ENCODE measurements around the gene SGCD.

Gene SGCD

GRCh38 chr5:156799171-156799570, 472.2 kb downstream of the SGCD start:
- H3K27ac ChIP-seq: no peak overlapping the region
- no peak overlapping the region for H3K4me3 ChIP-seq

- H3K27ac ChIP-seq: no peak overlapping the region
- H3K4me3 ChIP-seq: no peak overlapping the region
Observed at GRCh38 chr5:156800929-156801328, 474.0 kb downstream of the SGCD start.

- Histone ChIP-seq H3K4me3 (no peak overlapping the region), H3K27ac (no peak overlapping the region)
Observed at GRCh38 chr5:156802501-156802900, 475.5 kb downstream of the SGCD start.

- H3K4me3 ChIP-seq: no peak overlapping the region
- H3K27ac ChIP-seq: no peak overlapping the region
Observed at GRCh38 chr5:156803404-156803803, 476.4 kb downstream of the SGCD start.

GRCh38 chr5:156812959-156813358, 486.0 kb downstream of the SGCD start:
- Histone ChIP-seq H3K27ac (no peak overlapping the region), H3K4me3 (no peak overlapping the region)

- no peak overlapping the region for H3K4me3 ChIP-seq
- no peak overlapping the region for H3K27ac ChIP-seq
Observed at GRCh38 chr5:156815988-156816599, 489.1 kb downstream of the SGCD start.

Data from skin epidermis (tissue), 12 donors.